Measurements from ENCODE around the gene NFE2L1.
"Not testable (repeated sequence)": the region's sequence is repeated elsewhere in the genome, so short reads cannot be mapped to it uniquely, and the experiment has no call there.

Gene NFE2L1

GRCh38 chr17:48072811-48073210, 24.7 kb downstream of the NFE2L1 start:
- FAIRE-seq, result not testable (repeated sequence)

- FAIRE-seq, result not testable (repeated sequence)
Measured at GRCh38 chr17:48073566-48074094, 25.5 kb downstream of the NFE2L1 start.

- peak; percentile 66 for FAIRE-seq
Measured at GRCh38 chr17:48074322-48075081, 26.3 kb downstream of the NFE2L1 start.

GRCh38 chr17:48077152-48077551, 29.0 kb downstream of the NFE2L1 start:
- FAIRE-seq, result not testable (repeated sequence)

GRCh38 chr17:48081858-48082257, 33.7 kb downstream of the NFE2L1 start:
- FAIRE-seq, result no peak

GRCh38 chr17:48084932-48085331, 36.8 kb downstream of the NFE2L1 start:
- FAIRE-seq, result no peak

- no peak for FAIRE-seq
Measured at GRCh38 chr17:48093341-48094045, 45.3 kb downstream of the NFE2L1 start.

GRCh38 chr17:48095611-48096010, 47.5 kb downstream of the NFE2L1 start:
- FAIRE-seq, result no peak

- FAIRE-seq, result no peak
Measured at GRCh38 chr17:48100160-48100559, 52.0 kb downstream of the NFE2L1 start.

- no peak for FAIRE-seq
Measured at GRCh38 chr17:48100591-48101011, 52.4 kb downstream of the NFE2L1 start.

- no peak for FAIRE-seq
Measured at GRCh38 chr17:48101012-48101720, 53.0 kb downstream of the NFE2L1 start, which contains the start of gene CBX1. Gene CBX1 (minus strand): TSS chr17:48101478. CDS start chr17:48077004, 24,474 bp downstream.

- FAIRE-seq, result no peak
Measured at GRCh38 chr17:48102043-48102750, 54.0 kb downstream of the NFE2L1 start.

- no peak for FAIRE-seq
Measured at GRCh38 chr17:48102798-48103715, 54.9 kb downstream of the NFE2L1 start.

GRCh38 chr17:48104440-48104839, 56.3 kb downstream of the NFE2L1 start:
- no peak for FAIRE-seq

- no peak for FAIRE-seq
Measured at GRCh38 chr17:48106802-48107136, 58.6 kb downstream of the NFE2L1 start.

- FAIRE-seq, result no peak
Measured at GRCh38 chr17:48107137-48108055, 59.2 kb downstream of the NFE2L1 start, which contains the start of gene SNX11. Gene SNX11 (plus strand): TSS chr17:48107766. CDS start chr17:48112044, 4,278 bp downstream.

GRCh38 chr17:48110761-48111160, 62.6 kb downstream of the NFE2L1 start:
- FAIRE-seq, result no peak

Data from TTC549 (cell line).